Keratinocyte (primary cell): ENCODE data around the gene DDX42. TPM values are rescaled to one million over a fixed set of nuclear protein-coding genes. Genes with fewer than 3 reads are reported as not detected.

ENCODE experiments used
- DNase-seq: peaks from one replicate; pipeline ENCODE4 v3.0.0-alpha.2; 2011; ENCODE audit warnings: low read depth, missing footprints, low spot score
- FAIRE-seq: peaks from 2 replicates; lab custom pipeline; 2011; peaks lifted over from hg19 to GRCh38; lab: Jason Lieb, UNC
- H2AFZ ChIP-seq: 2 replicates; pipeline ENCODE4 v1.6.0; 2012; ENCODE audit warnings: low read length, control low read depth, inconsistent platforms; ENCODE audit not compliant: control insufficient read depth
- H3K27ac ChIP-seq: 2 replicates; pipeline ENCODE4 v1.5.1; 2011; ENCODE audit warnings: low read length; ENCODE audit not compliant: control insufficient read depth, insufficient read depth
- H3K27me3 ChIP-seq: 3 replicates; pipeline ENCODE4 v1.6.0; 2011; ENCODE audit warnings: low read length; ENCODE audit not compliant: control insufficient read depth, insufficient read depth; ENCODE audit errors: extremely low read depth
- H3K36me3 ChIP-seq, 2 experiments: 2 replicates in 1 of 2; 3 replicates in 1 of 2; pipeline ENCODE4 v1.5.1; 2011; ENCODE audit warnings: low read length in 2 of 2, mild to moderate bottlenecking in 1 of 2; ENCODE audit not compliant: control insufficient read depth in 2 of 2, insufficient read depth in 2 of 2; ENCODE audit errors: extremely low read depth in 1 of 2
- H3K4me1 ChIP-seq: 3 replicates; pipeline ENCODE4 v1.5.1; 2011; ENCODE audit warnings: low read length; ENCODE audit not compliant: control insufficient read depth, insufficient read depth; ENCODE audit errors: extremely low read depth
- H3K4me2 ChIP-seq: 3 replicates; pipeline ENCODE4 v1.6.0; 2011; ENCODE audit warnings: low read depth, low read length; ENCODE audit not compliant: control insufficient read depth, insufficient read depth; ENCODE audit errors: extremely low read depth
- H3K4me3 ChIP-seq, 3 experiments: fragments of 200-600 bp in 1 of 3; sonication (generic) in 1 of 3; 2 replicates in 2 of 3; 3 replicates in 1 of 3; pipeline ENCODE4 v1.5.1; 2011 to 2016; ENCODE audit warnings: low read length in 3 of 3, mild to moderate bottlenecking in 3 of 3, control low read depth in 2 of 3, inconsistent platforms in 1 of 3, low read depth in 1 of 3, mixed read lengths in 1 of 3, mixed run types in 1 of 3, moderate library complexity in 1 of 3; ENCODE audit not compliant: control insufficient read depth in 2 of 3, insufficient read depth in 2 of 3; ENCODE audit errors: extremely low read depth in 1 of 3
- H3K79me2 ChIP-seq: 2 replicates; pipeline ENCODE4 v1.6.0; 2012; ENCODE audit warnings: low read length; ENCODE audit not compliant: control insufficient read depth, insufficient read depth
- H3K9ac ChIP-seq: 3 replicates; pipeline ENCODE4 v1.6.0; 2011; ENCODE audit warnings: low read length; ENCODE audit not compliant: control insufficient read depth, insufficient read depth; ENCODE audit errors: extremely low read depth
- H3K9me1 ChIP-seq: 3 replicates; pipeline ENCODE4 v1.6.0; 2011; ENCODE audit warnings: low read length; ENCODE audit not compliant: control insufficient read depth, insufficient read depth; ENCODE audit errors: extremely low read depth
- H3K9me3 ChIP-seq: 2 replicates; pipeline ENCODE4 v1.5.1; 2012; ENCODE audit warnings: low read depth, low read length; ENCODE audit not compliant: control insufficient read depth
- H4K20me1 ChIP-seq: 3 replicates; pipeline ENCODE4 v1.6.0; 2011; ENCODE audit warnings: low read length; ENCODE audit not compliant: control insufficient read depth, insufficient read depth; ENCODE audit errors: extremely low read depth
- EZH2 ChIP-seq: IDR thresholded peaks from one replicate; pipeline ENCODE4 v1.6.1; 2012; ENCODE audit warnings: inconsistent platforms, mild to moderate bottlenecking, low read length, moderate library complexity
- dilution Hi-C: fragments of 300-500 bp; cut with MboI; formaldehyde crosslinking; loops from one replicate; pipeline ENCODE4 v1.7.0; 2020; ENCODE audit warnings: low sequenced_read_pairs; ENCODE audit not compliant: extremely low pct_ligation_motif_present
- polyA plus RNA-seq, 5 experiments: library from polyadenylated mRNA; depleted of rRNA in 3 of 5; stranded (reverse) in 3 of 5; stranded (forward) in 1 of 5; unstranded in 1 of 5; fragments of >200 nt; gene quantifications; 1 replicate in 1 of 5; 2 replicates in 3 of 5; 3 replicates in 1 of 5; pipeline versions ENCODE4 v1.2.1 to v1.2.3, GENCODE V29; 2011 to 2012; ENCODE audit warnings: missing spikeins in 2 of 5, low read depth in 1 of 5, low replicate concordance in 1 of 5
- TF ChIP-seq, protein P1 (sequence below), 3 experiments: IDR thresholded peaks in 1 of 3; conservative IDR thresholded peaks in 1 of 3; optimal IDR thresholded peaks in 1 of 3; 2 replicates in 2 of 3; 3 replicates in 1 of 3; pipeline versions ENCODE3 to v1.5.1; 2011; ENCODE audit warnings: low read length in 3 of 3, mild to moderate bottlenecking in 3 of 3, moderate library complexity in 2 of 3, control low read depth in 1 of 3, inconsistent platforms in 1 of 3; ENCODE audit not compliant: insufficient read depth in 2 of 3; ENCODE audit errors: extremely low read depth in 1 of 3

The DDX42 gene
- polyA plus RNA-seq, 1 donor (not counting 4 experiments of a cell fraction or from before 2014, with no cell fraction given), result 116 TPM

DNA sequence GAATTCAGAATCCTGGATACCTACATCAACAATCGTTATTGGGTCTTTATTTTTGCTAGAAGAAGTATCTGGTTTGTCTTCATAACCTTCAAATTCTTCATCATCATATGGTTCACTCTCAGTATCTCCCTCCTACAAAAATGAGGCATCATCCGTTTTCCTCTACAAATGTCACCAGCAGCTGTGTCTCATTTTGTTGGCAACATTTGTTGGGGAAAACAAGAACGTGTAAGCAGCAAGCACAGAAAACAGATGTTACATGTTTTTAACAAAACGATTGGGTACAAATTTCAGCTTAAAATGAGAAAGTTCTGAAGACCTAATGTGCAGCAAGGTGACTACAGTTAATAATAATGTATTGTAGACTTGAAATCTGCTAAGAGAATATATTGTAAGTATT, 9.3 kb upstream of the DDX42 start:
- H3K36me3 ChIP-seq, result peaks cover 12 to 24% of the 10 kb centered on the region in 2 experiments

DNA sequence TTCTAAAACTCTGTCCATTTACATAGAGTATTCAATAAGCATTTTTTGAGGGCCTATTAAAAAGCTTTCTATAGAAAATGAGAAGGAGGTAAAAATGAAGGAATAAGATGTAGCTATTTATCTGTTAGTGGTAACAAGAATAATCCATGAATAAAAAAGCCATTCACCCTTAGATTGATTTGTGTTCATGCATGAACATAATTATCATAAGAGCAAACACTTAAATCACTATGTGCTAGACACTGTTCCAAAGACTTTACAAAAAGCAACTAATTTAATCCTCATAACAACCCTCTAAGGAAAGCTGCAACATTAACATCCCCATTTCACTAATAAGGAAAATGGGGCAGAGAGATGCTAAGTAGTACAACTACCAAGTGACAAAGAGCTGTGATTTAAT, 7.2 kb upstream of the DDX42 start:
- Histone ChIP-seq H3K36me3 (peaks cover 4 to 24% of the 10 kb centered on the region in 2 experiments), H3K27ac (no peak overlapping the region), H3K9me1 (no peaks in the 10 kb centered on the region), H3K9ac (no peak overlapping the region), H3K79me2 (peaks cover 66% of the 10 kb centered on the region), H4K20me1 (peaks cover 7% of the 10 kb centered on the region), H3K4me2 (no peak overlapping the region), H3K4me1 (peaks cover 8% of the 10 kb centered on the region), H3K4me3 (no peak overlapping the region), H2AFZ (no peak overlapping the region), H3K9me3 (no peaks in the 10 kb centered on the region), H3K27me3 (no peaks in the 10 kb centered on the region)
- FAIRE-seq, result no peak
- dilution Hi-C loops, result no loop called here
- no peak for TF ChIP-seq EZH2
- TF ChIP-seq, protein P1, sequence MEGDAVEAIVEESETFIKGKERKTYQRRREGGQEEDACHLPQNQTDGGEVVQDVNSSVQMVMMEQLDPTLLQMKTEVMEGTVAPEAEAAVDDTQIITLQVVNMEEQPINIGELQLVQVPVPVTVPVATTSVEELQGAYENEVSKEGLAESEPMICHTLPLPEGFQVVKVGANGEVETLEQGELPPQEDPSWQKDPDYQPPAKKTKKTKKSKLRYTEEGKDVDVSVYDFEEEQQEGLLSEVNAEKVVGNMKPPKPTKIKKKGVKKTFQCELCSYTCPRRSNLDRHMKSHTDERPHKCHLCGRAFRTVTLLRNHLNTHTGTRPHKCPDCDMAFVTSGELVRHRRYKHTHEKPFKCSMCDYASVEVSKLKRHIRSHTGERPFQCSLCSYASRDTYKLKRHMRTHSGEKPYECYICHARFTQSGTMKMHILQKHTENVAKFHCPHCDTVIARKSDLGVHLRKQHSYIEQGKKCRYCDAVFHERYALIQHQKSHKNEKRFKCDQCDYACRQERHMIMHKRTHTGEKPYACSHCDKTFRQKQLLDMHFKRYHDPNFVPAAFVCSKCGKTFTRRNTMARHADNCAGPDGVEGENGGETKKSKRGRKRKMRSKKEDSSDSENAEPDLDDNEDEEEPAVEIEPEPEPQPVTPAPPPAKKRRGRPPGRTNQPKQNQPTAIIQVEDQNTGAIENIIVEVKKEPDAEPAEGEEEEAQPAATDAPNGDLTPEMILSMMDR (optimal IDR thresholded peaks at IDR 0.05 in 1 of 3, IDR thresholded peaks at IDR 0.05 in 1 of 3, conservative IDR thresholded peaks at IDR 0.05 in 1 of 3; ENCODE audit: extremely low read depth in 1 of 3, insufficient read depth in 2 of 3, low read length in 3 of 3), result no peak
- no peak for DNase-seq

More for the DNA sequence above, 9.3 kb upstream of the DDX42 start:
- Histone ChIP-seq H3K9me3 (no peaks in the 10 kb centered on the region), H3K4me1 (no peaks in the 10 kb centered on the region), H3K27me3 (no peaks in the 10 kb centered on the region), H2AFZ (no peak overlapping the region), H3K9ac (no peak overlapping the region), H3K27ac (no peak overlapping the region), H3K9me1 (no peaks in the 10 kb centered on the region), H3K79me2 (peaks cover 47% of the 10 kb centered on the region), H3K4me3 (no peak overlapping the region), H3K4me2 (no peak overlapping the region), H4K20me1 (peaks cover 7% of the 10 kb centered on the region)
- dilution Hi-C loops, result no loop called here
- FAIRE-seq, result no peak
- TF ChIP-seq EZH2, result no peak
- TF ChIP-seq, protein P1 (optimal IDR thresholded peaks at IDR 0.05 in 1 of 3, IDR thresholded peaks at IDR 0.05 in 1 of 3, conservative IDR thresholded peaks at IDR 0.05 in 1 of 3; ENCODE audit: extremely low read depth in 1 of 3, insufficient read depth in 2 of 3, low read length in 3 of 3), result no peak
- no peak for DNase-seq
